ENCODE measurements around the gene CCDC183. TPM values are rescaled to one million over a fixed set of nuclear protein-coding genes. Genes with fewer than 3 reads are reported as not detected.
"Not testable (repeated sequence)": the region's sequence is repeated elsewhere in the genome, so short reads cannot be mapped to it uniquely, and the experiment has no call there.

CCDC183 gene
- total and polyA plus RNA-seq, 9 donors, result 0.47 to 11.8 (median 5.7) TPM

GRCh38 chr9:136793086-136793946 is 2.8 kb upstream of the CCDC183 start:
- Histone ChIP-seq H3K36me3 (no peaks in the 10 kb centered on the region), H3K4me1 (ENCODE audit: insufficient read depth) (peaks cover 16% of the 10 kb centered on the region), H3K27me3 (no peaks in the 10 kb centered on the region), H3K27ac (no peak overlapping the region), H3K9me3 (no peaks in the 10 kb centered on the region), H3K4me3 (no peak overlapping the region)
- 77 to 78% (median 77%) methylated on average over 17 of the region's 17 CpGs for WGBS, 3 donors
- no peak for TF ChIP-seq CTCF (IDR thresholded peaks at IDR 0.05)
- no peak for TF ChIP-seq EP300 (IDR thresholded peaks at IDR 0.05)
- TF ChIP-seq POLR2A (IDR thresholded peaks at IDR 0.05), result no peak
- intact Hi-C loops (cut with DNase I), result loop anchor here in 1 of 4 donors (10.0 kb wide), 1 partner anchor 51 kb away; the partner anchor contains the start of genes AJM1 and PHPT1
- peak in 2 of 5 donors; percentile 46 to 47 for DNase-seq

- no peaks in the 10 kb centered on the region for H3K36me3 ChIP-seq
- peak in 1 of 5 donors; percentile 36 for DNase-seq
- H3K4me3 ChIP-seq, result no peak overlapping the region
- TF ChIP-seq CTCF (IDR thresholded peaks at IDR 0.05) (no peak), POLR2A (IDR thresholded peaks at IDR 0.05) (no peak), EP300 (IDR thresholded peaks at IDR 0.05) (no peak)
- H3K27me3 ChIP-seq, result no peaks in the 10 kb centered on the region
- intact Hi-C loops (cut with DNase I), result loop anchor here in 1 of 4 donors (10.0 kb wide), 1 partner anchor 50 kb away; the partner anchor contains the start of genes AJM1 and PHPT1
- H3K27ac ChIP-seq, result no peak overlapping the region
- 85 to 91% (median 86%) methylated on average over 14 of the region's 14 CpGs for WGBS, 3 donors
- H3K4me1 ChIP-seq (ENCODE audit: insufficient read depth), result peaks cover 23% of the 10 kb centered on the region
- H3K9me3 ChIP-seq, result no peaks in the 10 kb centered on the region
These were observed 1.7 kb upstream of the CCDC183 start for GRCh38 chr9:136794281-136794999.

GRCh38 chr9:136795000-136795348 is 1.2 kb upstream of the CCDC183 start:
- DNase-seq, result peak in 1 of 5 donors; percentile 31
- H3K9me3 ChIP-seq, result no peaks in the 10 kb centered on the region
- no peaks in the 10 kb centered on the region for H3K36me3 ChIP-seq
- H3K27me3 ChIP-seq, result no peaks in the 10 kb centered on the region
- H3K27ac ChIP-seq, result no peak overlapping the region
- peaks cover 26% of the 10 kb centered on the region for H3K4me1 ChIP-seq (ENCODE audit: insufficient read depth)
- intact Hi-C loops (cut with DNase I), result loop anchor here in 1 of 4 donors (10.0 kb wide), 1 partner anchor 50 kb away; the partner anchor contains the start of genes AJM1 and PHPT1
- no peak overlapping the region for H3K4me3 ChIP-seq
- TF ChIP-seq POLR2A (IDR thresholded peaks at IDR 0.05) (no peak), EP300 (IDR thresholded peaks at IDR 0.05) (no peak), CTCF (IDR thresholded peaks at IDR 0.05) (no peak)
- 49 to 64% (median 57%) methylated on average over 6 of the region's 6 CpGs for WGBS, 3 donors

- Histone ChIP-seq H3K27ac (peak overlapping the region in 1 of 2 donors; percentile 25), H3K4me1 (ENCODE audit: insufficient read depth) (peaks cover 24% of the 10 kb centered on the region)
- 1 to 8% (median 2%) methylated on average over 10 of the region's 10 CpGs for WGBS, 3 donors
- H3K4me3 ChIP-seq, H3K36me3 ChIP-seq, H3K9me3 ChIP-seq, H3K27me3 ChIP-seq: not testable (repeated sequence)
- peak in 4 of 5 donors; percentile 49 to 79 (median 66) for DNase-seq
- intact Hi-C loops (cut with DNase I), result loop anchor here in 1 of 4 donors (10.0 kb wide), 1 partner anchor 48 kb away; the partner anchor contains the start of genes AJM1 and PHPT1
These were observed 723 bp downstream of the CCDC183 start for GRCh38 chr9:136796775-136797347.
